ENCODE data around the gene RAD52.
"Not testable (repeated sequence)": the region's sequence is repeated elsewhere in the genome, so short reads cannot be mapped to it uniquely, and the experiment has no call there.

Gene RAD52

DNA sequence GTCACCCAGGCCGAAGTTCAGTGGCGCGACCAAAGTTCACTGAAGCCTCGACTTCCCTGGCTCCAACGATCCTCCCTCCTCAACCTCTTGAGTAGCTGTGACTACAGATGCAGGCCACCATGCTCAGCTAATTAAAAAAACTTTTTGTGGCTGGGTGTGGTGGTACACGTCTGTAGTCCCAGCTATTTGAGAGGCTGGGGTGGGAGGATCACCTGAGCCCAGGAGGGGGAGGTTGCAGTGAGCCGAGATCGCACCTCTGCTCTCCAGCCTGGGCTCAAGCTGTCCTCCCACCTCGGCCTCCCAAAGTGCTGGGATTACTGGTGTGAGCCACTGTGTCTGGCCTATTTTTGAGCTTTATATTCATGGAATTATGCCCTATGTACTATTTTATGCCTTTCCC, 18.1 kb upstream of the RAD52 start:
- no peak for DNase-seq (ENCODE audit: low read depth)

DNA sequence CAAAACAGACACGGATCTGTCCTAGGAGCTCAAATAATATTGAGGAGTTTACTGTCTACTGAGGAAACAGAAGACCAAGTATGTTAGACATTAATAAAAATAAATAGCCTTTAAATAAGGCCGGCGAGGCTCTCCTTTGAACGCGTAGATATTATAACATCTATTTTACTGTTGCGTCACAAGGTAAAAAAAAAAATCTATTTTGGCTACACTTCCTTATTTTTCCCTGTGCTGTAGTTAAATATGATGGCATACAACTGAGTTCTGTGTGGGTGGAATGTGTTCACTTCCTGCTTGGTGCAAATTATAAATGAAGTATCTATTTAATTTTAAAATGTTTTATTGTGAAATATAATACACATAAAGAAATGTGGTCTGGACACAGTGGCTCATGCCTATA, 17.2 kb upstream of the RAD52 start:
- no peak for DNase-seq (ENCODE audit: low read depth)

DNA sequence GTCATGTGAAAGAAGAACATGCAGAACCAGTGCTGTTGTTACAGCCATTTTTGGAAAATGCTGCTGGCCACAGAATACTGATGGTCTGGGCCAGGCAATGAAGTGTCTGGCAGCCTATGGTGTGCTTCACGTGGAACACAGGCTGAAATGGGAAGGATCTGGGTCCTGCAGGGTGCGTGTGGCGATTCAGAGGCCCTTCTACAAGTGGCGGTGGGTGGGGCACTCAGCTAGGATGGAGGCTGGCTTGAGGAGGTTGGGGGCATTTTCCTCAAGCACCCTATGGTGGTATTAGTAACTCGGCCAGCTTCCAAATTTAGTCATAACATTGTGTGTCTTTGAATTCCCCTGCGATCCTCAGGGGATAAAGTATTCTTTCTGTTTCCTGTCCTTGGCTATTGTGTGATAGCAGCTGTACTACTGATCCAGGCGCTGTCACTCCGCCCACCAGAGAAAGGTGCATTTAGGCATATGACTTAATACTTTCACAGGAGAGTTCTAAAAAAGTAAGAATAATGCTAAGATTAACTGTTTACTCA, 9.2 kb upstream of the RAD52 start:
- no peak for DNase-seq (ENCODE audit: low read depth)

DNA sequence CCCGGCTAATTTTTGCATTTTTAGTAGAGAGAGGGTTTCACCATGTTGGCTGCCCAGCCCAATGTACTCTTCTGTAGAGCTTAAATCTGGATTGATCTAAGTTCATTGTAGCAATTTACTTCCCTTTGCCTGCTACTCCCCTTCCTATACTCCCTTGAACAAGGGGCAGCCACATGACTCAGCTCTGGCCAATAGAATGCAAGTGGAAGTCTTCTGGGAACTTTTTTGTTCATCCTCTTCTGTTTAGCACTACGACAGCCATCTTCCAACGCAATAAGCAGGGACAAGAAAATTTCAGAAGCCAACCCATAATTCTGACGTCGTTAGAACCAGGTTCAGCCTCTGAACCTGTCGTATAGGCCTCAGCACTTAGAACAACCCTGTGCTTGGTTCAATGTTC, 6.4 kb upstream of the RAD52 start:
- DNase-seq (ENCODE audit: low read depth), result no peak

- DNase-seq (ENCODE audit: low read depth), result no peak
Measured at GRCh38 chr12:954741-955140, 5.2 kb upstream of the RAD52 start.

GRCh38 chr12:953776-954175, 4.3 kb upstream of the RAD52 start:
- no peak for DNase-seq (ENCODE audit: low read depth)

GRCh38 chr12:951176-951575, 1.7 kb upstream of the RAD52 start:
- DNase-seq (ENCODE audit: low read depth), result no peak

DNA sequence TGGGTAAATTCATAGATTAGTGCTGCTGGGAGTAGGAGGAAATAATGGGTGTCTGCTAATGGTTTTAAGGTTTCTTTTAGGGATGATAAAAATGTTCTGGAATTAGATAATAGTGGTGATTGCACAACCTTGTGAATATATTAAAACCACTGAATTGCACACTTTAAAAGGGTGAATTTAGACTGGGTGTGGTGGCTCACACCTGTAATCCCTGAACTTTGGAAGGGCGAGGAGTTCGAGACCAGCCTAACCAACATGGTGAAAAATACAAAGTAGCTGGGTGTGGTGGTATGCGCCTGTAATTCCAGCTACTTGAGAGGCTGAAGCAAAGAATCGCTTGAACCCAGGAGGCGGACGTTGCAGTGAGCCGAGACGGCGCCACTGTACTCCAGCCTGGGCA, 1.3 kb downstream of the RAD52 start:
- no peak for DNase-seq (ENCODE audit: low read depth)

GRCh38 chr12:946631-947030, 2.9 kb downstream of the RAD52 start:
- no peak for DNase-seq (ENCODE audit: low read depth)

- no peak for DNase-seq (ENCODE audit: low read depth)
Measured at GRCh38 chr12:946212-946611, 3.3 kb downstream of the RAD52 start.

GRCh38 chr12:944211-944610, 5.3 kb downstream of the RAD52 start:
- no peak for DNase-seq (ENCODE audit: low read depth)

- DNase-seq (ENCODE audit: low read depth), result no peak
Measured at GRCh38 chr12:943051-943450, 6.4 kb downstream of the RAD52 start.

DNA sequence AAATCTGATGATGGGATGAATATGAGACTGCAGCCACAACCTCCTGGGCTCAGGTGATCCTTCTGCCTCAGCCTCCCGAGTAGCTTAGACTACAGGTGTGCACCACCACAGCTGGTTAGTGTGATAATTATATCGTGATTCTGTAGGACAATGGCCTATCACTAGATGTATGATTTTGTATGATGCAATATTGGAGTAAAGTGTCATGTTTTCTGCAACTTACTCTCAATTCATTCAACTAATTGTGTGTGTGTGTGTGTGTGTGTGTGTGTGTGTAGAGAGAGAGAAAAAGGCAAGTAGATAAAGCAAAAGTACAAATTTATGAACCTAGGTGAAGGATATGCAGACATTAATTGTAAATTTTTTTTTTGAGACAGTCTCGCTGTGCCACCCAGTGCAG, 10.7 kb downstream of the RAD52 start:
- no peak for DNase-seq (ENCODE audit: low read depth)

DNA sequence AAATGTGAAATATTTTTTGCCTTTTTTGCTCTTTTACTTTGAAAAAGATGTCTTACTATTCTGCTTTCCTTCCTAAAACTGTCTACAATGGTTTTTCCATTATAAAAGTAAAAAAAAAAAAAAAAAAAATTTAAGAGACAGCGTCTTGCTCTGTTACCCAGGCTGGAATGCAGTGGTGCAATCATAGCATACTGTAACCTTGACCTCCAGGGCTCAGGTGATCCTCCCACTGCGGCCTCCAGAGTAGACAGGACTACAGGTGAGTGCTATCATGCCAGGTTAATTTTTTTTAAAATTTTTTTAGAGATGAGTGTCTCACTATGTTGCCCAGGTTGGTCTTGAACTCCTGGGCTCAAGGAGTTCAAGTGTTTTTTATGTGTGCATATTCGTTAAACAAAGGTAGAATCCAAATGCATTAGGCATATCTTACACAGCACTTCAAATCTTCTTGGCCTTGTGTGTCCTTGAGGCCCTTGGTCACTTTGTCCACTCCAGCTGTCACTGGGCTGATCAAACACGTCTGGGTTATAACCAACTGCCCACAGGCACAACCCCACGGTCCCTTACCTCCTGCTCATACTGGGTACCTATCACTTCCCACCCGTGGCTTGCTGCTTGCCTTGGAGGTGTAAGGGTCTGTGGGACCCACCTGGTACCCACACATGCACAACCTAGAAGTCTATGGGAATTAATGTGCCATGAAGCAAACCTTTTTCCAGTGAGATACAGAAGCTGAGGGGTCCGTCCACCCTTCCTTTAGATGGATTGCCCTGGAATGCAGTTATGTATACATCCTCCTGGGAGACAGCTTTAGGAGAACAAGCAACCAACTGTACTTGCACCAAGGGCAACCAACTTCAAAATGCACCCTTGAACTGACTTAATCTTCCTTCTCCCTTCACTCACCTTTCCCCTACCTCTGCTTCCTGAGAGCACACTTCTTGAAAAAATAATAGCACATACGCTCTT, 12.8 kb downstream of the RAD52 start:
- no peak for DNase-seq (ENCODE audit: low read depth)

DNA sequence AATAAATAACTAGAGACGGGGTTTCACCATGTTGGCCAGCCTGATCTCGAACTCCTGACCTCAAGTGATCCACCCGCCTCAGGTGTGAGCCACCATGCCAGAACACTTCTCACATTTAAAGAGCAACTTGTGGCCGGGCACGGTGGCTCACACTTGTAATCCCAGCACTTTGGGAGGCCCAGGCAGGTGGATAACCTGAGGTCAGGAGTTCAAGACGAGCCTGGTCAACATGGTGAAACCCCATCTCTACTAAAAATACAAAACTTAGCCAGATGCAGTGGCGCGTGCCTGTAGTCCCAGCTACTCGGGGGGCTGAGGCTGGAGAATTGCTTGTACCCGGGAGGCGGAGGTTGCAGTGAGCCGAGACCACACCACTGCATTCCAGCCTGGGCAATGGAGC, 13.6 kb downstream of the RAD52 start:
- not testable (repeated sequence) for DNase-seq (ENCODE audit: low read depth)

GRCh38 chr12:931591-931990, 17.9 kb downstream of the RAD52 start:
- DNase-seq (ENCODE audit: low read depth), result no peak

GRCh38 chr12:931060-931459, 18.4 kb downstream of the RAD52 start:
- no peak for DNase-seq (ENCODE audit: low read depth)

DNA sequence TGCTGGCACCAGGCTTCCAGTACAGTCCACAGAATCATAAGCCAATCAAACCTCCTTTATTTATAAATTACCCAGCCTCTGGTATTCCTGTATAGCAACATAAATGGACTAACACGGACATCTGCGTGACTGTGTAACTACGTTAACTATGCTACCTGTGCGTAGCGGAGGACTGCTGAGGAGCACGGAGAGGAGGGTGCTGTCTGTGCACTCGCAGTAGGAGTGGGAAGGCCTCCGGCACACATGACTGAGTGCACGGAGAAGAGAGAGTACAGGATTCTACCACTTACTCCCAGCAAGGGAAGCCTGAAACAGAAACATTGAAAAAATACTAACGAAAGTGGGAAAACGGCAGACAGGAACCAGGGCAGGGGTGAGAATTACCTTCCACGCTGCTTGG, 22.9 kb downstream of the RAD52 start:
- DNase-seq (ENCODE audit: low read depth), result no peak

GRCh38 chr12:922285-922684, 27.2 kb downstream of the RAD52 start:
- no peak for DNase-seq (ENCODE audit: low read depth)

DNA sequence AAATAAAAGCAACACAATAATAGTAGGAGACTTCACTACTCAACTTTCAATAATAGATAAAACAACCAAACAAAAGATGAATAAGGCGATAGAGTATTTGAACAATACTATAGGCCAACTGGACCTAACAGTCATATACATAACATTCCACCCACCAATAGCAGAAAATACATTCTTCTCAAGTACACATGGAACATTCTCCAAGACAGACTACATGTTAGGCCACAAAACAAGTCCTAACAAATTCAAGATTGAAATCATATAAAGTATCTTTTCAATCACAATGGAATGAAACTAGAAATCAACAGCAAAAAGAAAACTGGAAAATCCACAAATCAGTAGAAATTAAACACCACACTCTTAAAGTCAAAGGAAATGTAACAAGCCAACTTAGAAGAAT, 28.8 kb downstream of the RAD52 start:
- DNase-seq (ENCODE audit: low read depth), result no peak

DNA sequence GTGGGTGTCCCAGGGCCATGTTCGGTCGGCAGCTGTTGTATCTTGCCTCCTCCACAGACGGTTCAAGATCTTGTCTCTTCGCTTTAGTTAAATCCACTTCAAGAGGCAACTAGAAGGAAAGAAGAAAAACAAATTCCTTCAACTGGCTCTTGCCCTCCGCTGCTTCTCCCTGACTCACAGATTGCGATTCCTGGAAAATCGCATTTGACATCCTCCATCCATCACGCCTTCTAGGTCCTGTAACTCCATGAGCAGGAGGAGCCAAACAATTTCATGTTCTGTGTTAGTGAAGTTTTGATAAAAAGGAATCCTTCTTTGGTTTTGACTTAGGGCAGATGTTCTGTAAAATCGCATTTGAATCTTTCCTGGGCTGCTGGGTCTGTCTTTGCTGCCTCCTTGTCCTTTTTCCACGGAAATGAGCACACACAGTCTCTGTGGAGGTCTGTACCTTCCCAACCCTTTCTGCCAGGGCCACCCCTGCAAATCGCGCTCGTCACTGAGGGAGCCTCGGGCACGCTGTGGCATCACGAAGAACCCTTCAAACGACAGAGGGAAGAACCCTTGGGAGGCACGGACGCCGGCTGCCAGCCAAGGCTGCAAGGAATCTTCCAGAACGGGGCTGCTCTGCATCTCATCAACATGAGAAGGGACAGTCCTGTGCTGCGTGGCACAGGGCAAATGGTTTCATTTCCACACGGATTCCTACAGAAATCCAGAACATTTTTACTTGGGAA, 32.6 kb downstream of the RAD52 start:
- no peak for DNase-seq (ENCODE audit: low read depth)

DNA sequence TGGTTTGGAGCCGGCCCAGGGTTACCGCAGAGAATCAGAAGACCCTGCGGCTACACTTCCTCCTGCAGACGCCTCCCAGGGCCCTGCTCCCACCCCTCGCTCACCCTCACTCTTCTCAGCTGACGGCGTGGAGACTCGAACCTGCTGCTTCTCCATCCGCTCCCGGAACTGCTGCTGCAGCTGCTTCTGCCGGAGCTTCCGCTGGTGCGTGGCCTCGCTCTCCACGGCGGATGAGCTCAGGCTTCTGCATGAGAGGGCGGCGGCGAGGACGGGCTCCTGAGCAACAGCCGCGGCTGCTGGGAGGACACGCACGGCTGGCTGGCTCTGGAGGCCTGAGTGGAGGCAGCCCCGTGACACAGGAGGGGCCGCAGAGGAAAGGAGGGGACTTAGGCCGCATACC, 33.3 kb downstream of the RAD52 start:
- no peak for DNase-seq (ENCODE audit: low read depth)

DNA sequence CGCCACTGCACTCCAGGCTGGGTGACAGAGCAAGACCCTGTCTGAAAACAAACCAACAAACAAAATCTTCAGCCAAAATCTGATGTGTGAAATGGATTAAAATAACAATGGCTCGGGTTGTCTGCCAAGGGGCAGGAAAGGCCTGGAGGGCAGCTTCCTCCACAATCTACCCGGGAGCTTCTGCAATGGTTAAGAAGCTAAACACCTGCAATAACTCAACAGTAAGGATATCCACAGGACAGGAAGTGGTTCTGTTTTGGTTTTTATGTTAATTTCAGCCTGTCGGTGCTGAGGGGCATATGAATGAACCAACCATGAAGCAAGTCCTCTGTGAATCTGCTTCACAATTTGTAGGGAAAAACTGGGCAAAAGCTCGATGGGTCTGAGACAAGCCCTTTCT, 34.4 kb downstream of the RAD52 start:
- DNase-seq (ENCODE audit: low read depth), result no peak

Data from stimulated activated CD8-positive, alpha-beta memory T cell treated with anti-CD3 and anti-CD28 coated beads, Interleukin-7, amount 100 ng/mL, for 24 hours (primary cell).